ENCODE measurements around the gene NOL11. TPM values are rescaled to one million over a fixed set of nuclear protein-coding genes. Genes with fewer than 3 reads are reported as not detected.

The NOL11 gene
- total RNA-seq, 1 donor from 2014 or later = 40.4 TPM

DNA sequence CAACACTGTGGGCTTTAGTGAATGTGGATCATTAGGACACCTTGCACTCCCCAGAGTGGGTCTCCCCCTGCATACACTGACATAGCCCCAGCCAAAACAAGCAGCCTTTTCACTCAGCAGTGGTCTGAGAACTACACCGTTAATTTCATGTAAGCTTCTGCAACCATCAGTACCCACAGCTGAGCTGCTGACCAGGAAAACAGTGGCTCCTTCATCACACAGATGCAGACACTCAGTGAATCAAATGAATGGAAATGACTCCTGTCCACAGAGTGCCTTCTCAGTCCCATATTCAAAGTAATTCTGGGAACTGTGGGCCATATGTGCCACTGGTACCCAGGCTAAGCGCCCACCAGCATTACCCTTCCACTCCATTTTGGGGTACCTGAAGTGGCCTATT, 39.3 kb upstream of the NOL11 start:
- Mint-ChIP-seq H3K27me3 (ENCODE audit: unreplicated experiment) (no peaks in the 10 kb centered on the region), H3K4me1 (ENCODE audit: unreplicated experiment) (no peaks in the 10 kb centered on the region), H3K36me3 (ENCODE audit: low read depth, unreplicated experiment) (peaks cover 10% of the 10 kb centered on the region), H3K27ac (ENCODE audit: unreplicated experiment) (no peak overlapping the region), H3K9me3 (ENCODE audit: unreplicated experiment) (no peaks in the 10 kb centered on the region), H3K4me3 (ENCODE audit: unreplicated experiment) (no peak overlapping the region)
- DNase-seq (ENCODE audit: low spot score) = no peak
- TF ChIP-seq CTCF (IDR thresholded peaks at IDR 0.05; ENCODE audit: unreplicated experiment) = no peak

DNA sequence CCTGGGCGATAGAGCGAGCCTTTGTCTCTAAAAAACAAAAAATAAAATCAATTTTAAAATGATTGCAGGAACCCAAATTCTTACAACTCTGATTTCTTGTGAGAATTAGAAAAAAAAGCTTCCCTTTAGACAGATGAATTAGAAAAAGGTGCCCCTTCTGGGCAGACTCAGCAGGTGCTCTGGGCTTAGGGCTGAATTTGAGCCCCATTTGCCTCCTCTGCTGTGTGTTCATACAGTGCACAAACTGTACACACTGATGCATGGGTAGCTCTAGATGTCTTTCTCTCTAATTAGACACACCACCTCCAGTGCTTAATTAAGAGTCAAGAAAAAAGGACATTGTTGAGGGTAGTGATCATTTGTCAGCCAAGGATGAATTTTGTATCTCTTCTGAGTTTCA, 38.5 kb upstream of the NOL11 start:
- Mint-ChIP-seq H3K4me3 (ENCODE audit: unreplicated experiment) (no peak overlapping the region), H3K27me3 (ENCODE audit: unreplicated experiment) (no peaks in the 10 kb centered on the region), H3K9me3 (ENCODE audit: unreplicated experiment) (no peaks in the 10 kb centered on the region), H3K4me1 (ENCODE audit: unreplicated experiment) (no peaks in the 10 kb centered on the region), H3K36me3 (ENCODE audit: low read depth, unreplicated experiment) (peaks cover 10% of the 10 kb centered on the region), H3K27ac (ENCODE audit: unreplicated experiment) (no peak overlapping the region)
- no peak for DNase-seq (ENCODE audit: low spot score)
- TF ChIP-seq CTCF (IDR thresholded peaks at IDR 0.05; ENCODE audit: unreplicated experiment) = no peak

DNA sequence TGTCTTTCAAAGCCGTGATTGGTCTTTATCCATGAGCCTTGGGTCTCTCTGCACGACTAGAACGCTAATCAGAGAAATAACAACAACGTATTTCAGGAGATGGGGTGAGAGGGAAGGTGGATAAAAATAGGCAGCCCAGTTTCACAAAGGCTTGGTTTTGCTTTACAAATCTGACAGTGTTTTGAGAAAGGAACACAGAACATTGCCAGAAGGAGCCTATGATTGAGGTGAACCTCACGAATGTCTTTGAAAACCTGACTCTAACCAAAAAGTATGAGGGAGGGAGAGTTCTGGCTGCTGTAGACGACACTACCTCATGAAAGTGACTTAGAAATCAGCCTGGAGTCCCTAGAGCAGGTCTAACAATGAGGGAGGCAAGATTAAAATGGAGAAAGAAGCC, 38.0 kb upstream of the NOL11 start:
- Mint-ChIP-seq H3K36me3 (ENCODE audit: low read depth, unreplicated experiment) (peaks cover 10% of the 10 kb centered on the region), H3K27ac (ENCODE audit: unreplicated experiment) (no peak overlapping the region), H3K4me1 (ENCODE audit: unreplicated experiment) (no peaks in the 10 kb centered on the region), H3K27me3 (ENCODE audit: unreplicated experiment) (no peaks in the 10 kb centered on the region), H3K4me3 (ENCODE audit: unreplicated experiment) (no peak overlapping the region), H3K9me3 (ENCODE audit: unreplicated experiment) (no peaks in the 10 kb centered on the region)
- DNase-seq (ENCODE audit: low spot score) = no peak
- no peak for TF ChIP-seq CTCF (IDR thresholded peaks at IDR 0.05; ENCODE audit: unreplicated experiment)

- H3K27me3 Mint-ChIP-seq (ENCODE audit: unreplicated experiment) = no peaks in the 10 kb centered on the region
- TF ChIP-seq CTCF (IDR thresholded peaks at IDR 0.05; ENCODE audit: unreplicated experiment) = no peak
- H3K9me3 Mint-ChIP-seq (ENCODE audit: unreplicated experiment) = no peaks in the 10 kb centered on the region
- no peak overlapping the region for H3K4me3 Mint-ChIP-seq (ENCODE audit: unreplicated experiment)
- no peak overlapping the region for H3K27ac Mint-ChIP-seq (ENCODE audit: unreplicated experiment)
- H3K36me3 Mint-ChIP-seq (ENCODE audit: low read depth, unreplicated experiment) = peaks cover 6% of the 10 kb centered on the region
- no peaks in the 10 kb centered on the region for H3K4me1 Mint-ChIP-seq (ENCODE audit: unreplicated experiment)
- DNase-seq (ENCODE audit: low spot score) = no peak
Observed at GRCh38 chr17:67680445-67681224, 37.1 kb upstream of the NOL11 start.

DNA sequence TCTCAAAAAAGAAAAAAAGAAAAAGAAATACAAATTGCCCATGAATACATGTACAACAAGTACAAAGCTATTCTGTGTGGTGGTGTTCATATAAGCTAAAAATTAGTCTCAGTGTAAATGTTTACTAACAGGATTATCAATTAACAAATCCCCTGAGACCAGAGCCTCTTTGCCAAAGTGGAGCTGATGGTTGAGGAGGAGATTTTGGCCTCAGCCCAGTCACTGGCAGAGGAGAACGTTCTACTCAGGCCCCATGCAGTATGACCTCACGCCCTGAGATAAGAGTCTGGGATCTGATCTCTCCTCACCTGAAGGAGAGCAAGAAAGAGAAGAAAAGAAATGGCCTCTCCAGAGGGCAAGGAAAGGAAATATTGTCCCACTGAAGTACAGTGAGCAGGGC, 35.5 kb upstream of the NOL11 start:
- H3K27ac Mint-ChIP-seq (ENCODE audit: unreplicated experiment) = no peak overlapping the region
- TF ChIP-seq CTCF (IDR thresholded peaks at IDR 0.05; ENCODE audit: unreplicated experiment) = no peak
- H3K27me3 Mint-ChIP-seq (ENCODE audit: unreplicated experiment) = no peaks in the 10 kb centered on the region
- no peaks in the 10 kb centered on the region for H3K9me3 Mint-ChIP-seq (ENCODE audit: unreplicated experiment)
- no peak overlapping the region for H3K4me3 Mint-ChIP-seq (ENCODE audit: unreplicated experiment)
- no peaks in the 10 kb centered on the region for H3K4me1 Mint-ChIP-seq (ENCODE audit: unreplicated experiment)
- H3K36me3 Mint-ChIP-seq (ENCODE audit: low read depth, unreplicated experiment) = peaks cover 6% of the 10 kb centered on the region
- DNase-seq (ENCODE audit: low spot score) = no peak
